ENCODE results near the gene BASP1. TPM values are rescaled to one million over a fixed set of nuclear protein-coding genes. Genes with fewer than 3 reads are reported as not detected.

The BASP1 gene
- polyA plus RNA-seq, 1 of the 3 experiments (the other 2 are of a cell fraction) = 107 TPM

DNA sequence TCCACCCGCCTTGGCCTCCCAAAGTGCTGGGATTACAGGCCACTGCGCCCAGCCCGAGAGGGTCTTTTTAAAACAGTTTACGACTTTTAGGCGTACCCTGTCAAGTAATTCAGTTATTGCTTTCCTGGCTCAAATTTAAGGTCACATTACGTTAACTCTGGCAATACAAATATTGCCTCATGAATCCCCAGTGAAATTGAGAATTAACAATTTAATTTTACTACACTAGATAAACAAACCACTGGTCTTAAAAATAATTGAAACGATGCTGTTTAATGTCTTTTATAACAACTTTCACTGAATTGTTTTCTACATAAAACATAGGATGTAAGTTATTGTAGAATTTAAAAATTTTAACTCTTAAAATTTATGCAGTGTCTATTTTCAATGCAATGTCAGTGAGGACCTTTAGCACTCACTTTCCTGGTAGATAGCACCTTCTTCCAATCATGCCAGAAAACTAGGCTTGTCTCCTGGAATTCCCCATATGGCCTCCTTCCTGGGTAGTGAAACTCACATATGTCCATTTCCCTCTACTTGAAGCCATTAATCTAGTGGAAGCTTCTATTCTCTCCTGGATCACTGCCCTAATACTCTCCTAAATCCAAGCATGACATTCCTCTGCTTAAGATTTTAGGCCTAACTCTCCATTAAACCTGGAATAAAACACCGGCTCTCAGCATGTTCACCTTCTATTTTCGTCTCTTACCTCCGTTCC is 13.5 kb downstream of the BASP1 start (continued):
- TF ChIP-seq FOXJ3 (CRISPR knock-in tag; IDR thresholded peaks at IDR 0.05) (no peak), YY1 (IDR thresholded peaks at IDR 0.05; ENCODE audit: low read depth) (no peak)

DNA sequence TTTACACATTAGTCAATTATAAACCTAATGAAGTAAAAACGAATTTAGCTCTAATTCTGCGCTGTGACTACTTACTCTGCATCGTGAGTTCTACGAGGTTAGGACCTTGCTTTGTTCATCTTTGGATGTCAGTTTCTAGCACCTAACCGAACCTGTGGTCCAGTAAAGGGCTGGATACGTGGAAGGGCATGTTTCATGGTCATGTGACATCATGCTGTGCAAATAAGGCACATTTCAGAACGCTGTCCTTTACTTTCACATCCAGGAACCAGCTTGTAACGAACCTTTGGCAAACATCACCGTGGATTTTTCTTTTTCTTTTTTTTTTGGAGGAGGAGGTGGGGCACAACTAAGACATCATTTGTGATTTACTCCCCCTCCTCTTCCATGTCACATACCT is 15.0 kb downstream of the BASP1 start:
- Histone ChIP-seq H3K9me3 (no peaks in the 10 kb centered on the region), H3K4me1 (ENCODE audit: control insufficient read depth in 1 of 2, insufficient read depth in 2 of 2, low read depth in 1 of 2, low read length in 1 of 2) (peaks cover 0 to 16% of the 10 kb centered on the region in 2 experiments; a peak in 2 of 4 replicates), H3K4me2 (no peak overlapping the region), H3K9me2 (no peaks in the 10 kb centered on the region), H3K9ac (no peak overlapping the region), H3K36me3 (replicated peaks in 1 of 2; ENCODE audit: control insufficient read depth in 1 of 2, insufficient read depth in 2 of 2, low read length in 1 of 2) (peaks cover 0 to 32% of the 10 kb centered on the region in 2 experiments), H3K27me3 (ENCODE audit: insufficient read depth) (no peaks in the 10 kb centered on the region), H3K4me3 (ENCODE audit: low read depth in 2 of 2, low read length in 1 of 2) (no peak overlapping the region), H2AFZ (ENCODE audit: low read depth) (no peak overlapping the region), H3K27ac (ENCODE audit: low read depth in 2 of 2, low read length in 1 of 2) (no peak overlapping the region), H3F3A (replicated peaks; ENCODE audit: insufficient read depth) (peaks cover 16% of the 10 kb centered on the region), H4K20me1 (ENCODE audit: insufficient read depth) (no peaks in the 10 kb centered on the region; the same call in 1 of the 2 replicates), H3K79me2 (ENCODE audit: insufficient read depth) (peaks cover 100% of the 10 kb centered on the region)
- DNase-seq = no peak
- ChIA-PET CTCF (interaction anchor here (0.9 to 1.5 kb wide), 2 partner anchors 29 to 37 kb away, joined by 3 read pairs; no protein-coding TSS in a partner anchor), POLR2A (no interaction called here)
- TF ChIP-seq TEAD4 (IDR thresholded peaks at IDR 0.05; ENCODE audit: borderline replicate concordance, insufficient read depth) (no peak), TCF12 (IDR thresholded peaks at IDR 0.05) (no peak), MEF2A (IDR thresholded peaks at IDR 0.05; ENCODE audit: borderline replicate concordance, low read depth) (no peak), FOSL2 (IDR thresholded peaks at IDR 0.05; ENCODE audit: borderline replicate concordance, low read depth) (no peak), NFIC (IDR thresholded peaks at IDR 0.05; ENCODE audit: borderline replicate concordance) (no peak), GABPA (IDR thresholded peaks at IDR 0.05; ENCODE audit: low read depth) (no peak)
- WGBS (ENCODE audit: low lambda C conversion rate) = 89% methylated on average over 9 of the region's 9 CpGs

DNA sequence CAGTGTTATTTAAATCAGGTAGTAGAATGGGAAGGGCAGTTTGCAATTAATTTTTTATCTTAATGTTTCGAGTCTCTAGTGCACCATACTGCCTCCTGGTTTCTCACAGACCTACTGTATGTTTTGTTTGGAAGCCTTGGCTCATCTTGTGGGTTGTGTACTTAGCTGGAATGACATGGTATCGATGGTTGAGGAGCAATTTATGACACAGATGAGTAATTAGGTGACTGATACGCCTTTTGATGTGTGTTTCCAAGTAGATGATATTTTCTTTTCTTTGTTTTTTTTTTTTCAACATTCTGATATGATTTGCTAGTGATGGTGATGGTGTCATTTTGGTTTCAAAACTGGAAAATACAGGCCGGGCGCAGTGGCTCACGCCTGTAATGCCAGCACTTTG is 16.1 kb downstream of the BASP1 start:
- no peak overlapping the region for H3K9ac ChIP-seq
- H3K9me2 ChIP-seq = no peaks in the 10 kb centered on the region
- H3K79me2 ChIP-seq (ENCODE audit: insufficient read depth) = peaks cover 96% of the 10 kb centered on the region
- CTCF ChIA-PET = interaction anchor here (0.6 kb wide), 1 partner anchor 34 kb away, joined by 3 read pairs; no protein-coding TSS in a partner anchor
- no peak overlapping the region for H2AFZ ChIP-seq (ENCODE audit: low read depth)
- no peak overlapping the region for H3K27ac ChIP-seq (ENCODE audit: low read depth in 2 of 2, low read length in 1 of 2)
- no peak for DNase-seq
- peaks cover 0 to 32% of the 10 kb centered on the region in 2 experiments for H3K36me3 ChIP-seq (replicated peaks in 1 of 2; ENCODE audit: control insufficient read depth in 1 of 2, insufficient read depth in 2 of 2, low read length in 1 of 2)
- peaks cover 4% of the 10 kb centered on the region; the same call in 1 of the 2 replicates for H4K20me1 ChIP-seq (ENCODE audit: insufficient read depth)
- POLR2A ChIA-PET = no interaction called here
- H3F3A ChIP-seq (replicated peaks; ENCODE audit: insufficient read depth) = peaks cover 25% of the 10 kb centered on the region
- no peak overlapping the region for H3K4me3 ChIP-seq (ENCODE audit: low read depth in 2 of 2, low read length in 1 of 2)
- no peaks in the 10 kb centered on the region for H3K9me3 ChIP-seq
- WGBS (ENCODE audit: low lambda C conversion rate) = 91% methylated on average over 6 of the region's 6 CpGs
- peaks cover 0 to 24% of the 10 kb centered on the region in 2 experiments; a peak in 3 of 4 replicates for H3K4me1 ChIP-seq (ENCODE audit: control insufficient read depth in 1 of 2, insufficient read depth in 2 of 2, low read depth in 1 of 2, low read length in 1 of 2)
- H3K4me2 ChIP-seq = no peak overlapping the region
- no peaks in the 10 kb centered on the region for H3K27me3 ChIP-seq (ENCODE audit: insufficient read depth)
- no peak for TF ChIP-seq EZH2phosphoT487 (IDR thresholded peaks at IDR 0.05; ENCODE audit: borderline replicate concordance, low read depth)
- TF ChIP-seq EP300 (IDR thresholded peaks at IDR 0.05; ENCODE audit: borderline replicate concordance in 1 of 2, low read depth in 1 of 2, low read length in 1 of 2) = no peak
- TF ChIP-seq YY1 (IDR thresholded peaks at IDR 0.05; ENCODE audit: low read depth) = no peak
- TF ChIP-seq TEAD4 (IDR thresholded peaks at IDR 0.05; ENCODE audit: borderline replicate concordance, insufficient read depth) = no peak
- TF ChIP-seq NFIC (IDR thresholded peaks at IDR 0.05; ENCODE audit: borderline replicate concordance) = no peak
- no peak for TF ChIP-seq TCF12 (IDR thresholded peaks at IDR 0.05)
- TF ChIP-seq FOXJ3 (CRISPR knock-in tag; IDR thresholded peaks at IDR 0.05) = no peak
- TF ChIP-seq SIN3A (IDR thresholded peaks at IDR 0.05; ENCODE audit: borderline replicate concordance, low read depth, low read length) = no peak
- TF ChIP-seq, protein P1, sequence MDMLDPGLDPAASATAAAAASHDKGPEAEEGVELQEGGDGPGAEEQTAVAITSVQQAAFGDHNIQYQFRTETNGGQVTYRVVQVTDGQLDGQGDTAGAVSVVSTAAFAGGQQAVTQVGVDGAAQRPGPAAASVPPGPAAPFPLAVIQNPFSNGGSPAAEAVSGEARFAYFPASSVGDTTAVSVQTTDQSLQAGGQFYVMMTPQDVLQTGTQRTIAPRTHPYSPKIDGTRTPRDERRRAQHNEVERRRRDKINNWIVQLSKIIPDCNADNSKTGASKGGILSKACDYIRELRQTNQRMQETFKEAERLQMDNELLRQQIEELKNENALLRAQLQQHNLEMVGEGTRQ (IDR thresholded peaks at IDR 0.05; ENCODE audit: borderline replicate concordance, low read depth, low read length) = no peak
- no peak for TF ChIP-seq CTCF (IDR thresholded peaks at IDR 0.05)
- TF ChIP-seq FOXM1 (IDR thresholded peaks at IDR 0.05; ENCODE audit: low read depth) = no peak
- no peak for TF ChIP-seq CHD2 (IDR thresholded peaks at IDR 0.05; ENCODE audit: low read length, partially characterized antibody)
- TF ChIP-seq RAD21 (IDR thresholded peaks at IDR 0.05; ENCODE audit: low read length) = no peak
- TF ChIP-seq RXRA (IDR thresholded peaks at IDR 0.05; ENCODE audit: borderline replicate concordance, low read depth) = no peak
- TF ChIP-seq, protein P2, sequence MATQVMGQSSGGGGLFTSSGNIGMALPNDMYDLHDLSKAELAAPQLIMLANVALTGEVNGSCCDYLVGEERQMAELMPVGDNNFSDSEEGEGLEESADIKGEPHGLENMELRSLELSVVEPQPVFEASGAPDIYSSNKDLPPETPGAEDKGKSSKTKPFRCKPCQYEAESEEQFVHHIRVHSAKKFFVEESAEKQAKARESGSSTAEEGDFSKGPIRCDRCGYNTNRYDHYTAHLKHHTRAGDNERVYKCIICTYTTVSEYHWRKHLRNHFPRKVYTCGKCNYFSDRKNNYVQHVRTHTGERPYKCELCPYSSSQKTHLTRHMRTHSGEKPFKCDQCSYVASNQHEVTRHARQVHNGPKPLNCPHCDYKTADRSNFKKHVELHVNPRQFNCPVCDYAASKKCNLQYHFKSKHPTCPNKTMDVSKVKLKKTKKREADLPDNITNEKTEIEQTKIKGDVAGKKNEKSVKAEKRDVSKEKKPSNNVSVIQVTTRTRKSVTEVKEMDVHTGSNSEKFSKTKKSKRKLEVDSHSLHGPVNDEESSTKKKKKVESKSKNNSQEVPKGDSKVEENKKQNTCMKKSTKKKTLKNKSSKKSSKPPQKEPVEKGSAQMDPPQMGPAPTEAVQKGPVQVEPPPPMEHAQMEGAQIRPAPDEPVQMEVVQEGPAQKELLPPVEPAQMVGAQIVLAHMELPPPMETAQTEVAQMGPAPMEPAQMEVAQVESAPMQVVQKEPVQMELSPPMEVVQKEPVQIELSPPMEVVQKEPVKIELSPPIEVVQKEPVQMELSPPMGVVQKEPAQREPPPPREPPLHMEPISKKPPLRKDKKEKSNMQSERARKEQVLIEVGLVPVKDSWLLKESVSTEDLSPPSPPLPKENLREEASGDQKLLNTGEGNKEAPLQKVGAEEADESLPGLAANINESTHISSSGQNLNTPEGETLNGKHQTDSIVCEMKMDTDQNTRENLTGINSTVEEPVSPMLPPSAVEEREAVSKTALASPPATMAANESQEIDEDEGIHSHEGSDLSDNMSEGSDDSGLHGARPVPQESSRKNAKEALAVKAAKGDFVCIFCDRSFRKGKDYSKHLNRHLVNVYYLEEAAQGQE (IDR thresholded peaks at IDR 0.05; ENCODE audit: low read depth, low read length) = no peak
